ENCODE measurements around the gene LRBA. TPM values are rescaled to one million over a fixed set of nuclear protein-coding genes. Genes with fewer than 3 reads are reported as not detected.
A peak's percentile ranks its signal among the peaks of the same experiment; 100 is the strongest.

The LRBA gene
- polyA plus RNA-seq, 6 donors from 2014 or later: 18.0 to 25.7 (median 19.6) TPM

DNA sequence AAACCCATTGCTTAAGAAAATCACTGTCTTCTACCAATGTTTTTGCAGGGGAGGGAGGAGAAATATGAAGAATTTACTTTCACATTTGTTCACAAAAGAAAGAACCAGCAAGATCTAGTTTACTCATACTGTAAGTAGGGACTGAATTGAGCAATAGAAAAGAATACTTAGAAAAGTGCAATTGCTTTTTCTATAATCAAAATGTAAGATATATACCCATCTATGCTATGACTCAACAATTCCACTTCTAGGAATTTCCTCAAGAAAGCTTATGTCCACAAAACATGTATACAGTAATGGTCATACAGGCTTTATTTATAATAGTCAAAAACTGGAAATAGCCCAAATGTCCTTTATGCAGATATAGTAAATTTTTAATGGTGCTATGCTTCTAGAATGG is 196.4 kb downstream of the LRBA start:
- DNase-seq: no peak
- Mint-ChIP-seq H3K4me3 (no peak overlapping the region), H3K27ac (peak overlapping the region in 1 of 6 donors; percentile 89), H3K27me3 (no peaks in the 10 kb centered on the region), H3K9me3 (peaks cover 0 to 4% (median 0%) of the 10 kb centered on the region in 7 donors), H3K4me1 (peaks cover 0 to 7% (median 6%) of the 10 kb centered on the region in 3 donors), H3K36me3 (peaks cover 8 to 20% of the 10 kb centered on the region in 2 donors)
- ATAC-seq (ENCODE audit: low read depth in 2 of 2): no peak

DNA sequence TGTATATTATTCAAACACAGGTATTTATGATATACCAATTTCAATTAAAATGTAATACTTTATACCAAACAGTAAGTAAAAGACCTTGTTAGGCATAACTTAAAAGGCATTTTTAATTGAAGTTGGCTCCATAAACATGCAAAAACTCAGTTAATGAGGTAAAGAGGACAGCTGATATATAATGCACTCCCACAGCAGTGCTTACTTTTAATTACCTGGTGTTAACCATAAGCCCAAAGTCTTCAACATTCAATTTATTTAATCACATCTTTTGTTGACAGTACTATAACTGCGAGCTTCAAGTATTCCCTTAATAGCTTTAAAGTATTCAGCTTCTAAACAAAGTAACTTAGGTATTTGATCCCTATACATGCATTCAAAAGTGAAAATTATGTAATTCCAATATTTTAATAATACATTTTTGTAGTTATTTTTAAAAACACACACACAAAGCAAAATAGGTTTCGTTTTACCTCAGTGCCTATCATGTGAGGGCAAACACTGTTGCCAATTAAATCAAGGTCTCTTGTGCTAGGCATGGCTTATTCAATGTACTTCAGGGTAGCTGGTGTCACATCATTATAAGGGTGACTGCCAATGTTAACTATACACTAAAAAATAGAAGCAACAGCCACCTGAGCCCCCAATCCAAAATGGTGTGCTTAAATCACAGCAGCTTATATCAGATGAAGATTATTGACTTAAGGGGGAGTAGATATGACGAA is 197.1 kb downstream of the LRBA start:
- H3K4me1 Mint-ChIP-seq: peaks cover 0 to 3% (median 0%) of the 10 kb centered on the region in 3 donors
- H3K9me3 Mint-ChIP-seq: peaks cover 0 to 4% (median 0%) of the 10 kb centered on the region in 7 donors
- H3K36me3 Mint-ChIP-seq: peaks cover 8 to 20% of the 10 kb centered on the region in 2 donors
- DNase-seq: no peak
- ATAC-seq (ENCODE audit: low read depth in 2 of 2): no peak
- peak overlapping the region in 1 of 6 donors; percentile 89 for H3K27ac Mint-ChIP-seq
- H3K27me3 Mint-ChIP-seq: no peaks in the 10 kb centered on the region
- no peak overlapping the region for H3K4me3 Mint-ChIP-seq

DNA sequence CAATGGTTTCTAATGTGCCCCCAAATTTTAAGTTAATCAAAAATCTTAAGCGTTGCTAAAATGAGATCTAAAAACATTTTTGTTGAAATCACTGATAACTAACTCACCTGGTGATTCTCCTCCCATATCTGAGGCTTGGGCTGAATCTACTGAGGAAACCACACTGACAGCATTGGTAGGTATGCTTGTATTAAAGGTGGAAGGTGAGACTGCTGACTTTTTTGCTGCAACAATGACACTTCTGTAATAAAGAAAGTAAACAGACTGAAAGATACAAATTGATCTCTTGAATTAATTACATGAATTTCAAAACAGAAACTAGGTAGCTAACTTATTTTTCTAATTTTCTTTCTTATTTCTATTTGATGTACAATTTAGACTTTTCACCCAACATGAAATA is 198.1 kb downstream of the LRBA start:
- no peak overlapping the region for H3K4me3 Mint-ChIP-seq
- DNase-seq (no peak), ATAC-seq (ENCODE audit: low read depth in 2 of 2) (no peak)
- no peaks in the 10 kb centered on the region for H3K27me3 Mint-ChIP-seq
- H3K27ac Mint-ChIP-seq: no peak overlapping the region
- peaks cover 0 to 3% (median 0%) of the 10 kb centered on the region in 3 donors for H3K4me1 Mint-ChIP-seq
- peaks cover 8 to 20% of the 10 kb centered on the region in 2 donors for H3K36me3 Mint-ChIP-seq
- H3K9me3 Mint-ChIP-seq: peaks cover 0 to 4% (median 0%) of the 10 kb centered on the region in 7 donors

DNA sequence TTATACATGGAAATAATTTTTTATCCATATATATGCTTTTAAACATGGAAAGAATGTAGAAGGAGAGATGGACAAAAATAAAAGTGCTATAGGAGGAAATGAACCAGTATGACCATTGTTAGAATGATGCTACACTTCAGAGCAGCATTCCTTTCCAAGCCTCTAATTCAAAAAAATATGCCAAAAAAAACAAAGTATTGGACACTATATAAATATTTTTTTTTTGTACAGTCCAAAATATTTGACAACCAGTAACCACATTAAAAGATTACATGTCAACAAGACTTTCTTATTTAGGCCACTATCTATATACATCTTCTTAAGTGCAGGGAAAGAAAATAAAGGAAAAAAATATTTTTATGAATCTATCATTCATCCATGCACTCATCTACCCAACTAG is 198.6 kb downstream of the LRBA start:
- ATAC-seq (ENCODE audit: low read depth in 2 of 2) (no peak), DNase-seq (no peak)
- no peak overlapping the region for H3K4me3 Mint-ChIP-seq
- peaks cover 8 to 17% of the 10 kb centered on the region in 2 donors for H3K36me3 Mint-ChIP-seq
- H3K9me3 Mint-ChIP-seq: peaks cover 0 to 4% (median 0%) of the 10 kb centered on the region in 7 donors
- H3K4me1 Mint-ChIP-seq: peaks cover 0 to 3% (median 0%) of the 10 kb centered on the region in 3 donors
- H3K27ac Mint-ChIP-seq: no peak overlapping the region
- H3K27me3 Mint-ChIP-seq: no peaks in the 10 kb centered on the region

DNA sequence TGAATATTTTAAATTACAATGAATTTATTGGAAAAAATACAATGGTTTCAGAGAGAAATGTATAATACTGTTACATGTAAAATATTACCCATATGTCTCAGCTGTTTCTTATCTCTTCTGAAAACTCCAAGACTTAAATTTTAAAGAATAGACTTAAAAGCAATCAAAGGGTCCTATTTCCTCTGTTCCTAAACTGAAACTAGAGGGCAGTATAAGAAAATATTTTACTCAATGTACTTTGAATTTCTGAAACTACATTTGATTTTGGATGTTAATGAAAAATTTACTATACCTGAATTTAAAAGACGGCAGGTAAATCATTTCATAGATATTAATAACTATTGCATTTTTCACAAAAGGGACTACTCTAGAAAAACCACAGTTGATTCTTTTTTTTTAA is 200.2 kb downstream of the LRBA start:
- Mint-ChIP-seq H3K4me1 (peaks cover 0 to 6% (median 0%) of the 10 kb centered on the region in 3 donors), H3K27ac (no peak overlapping the region), H3K9me3 (peaks cover 0 to 4% (median 0%) of the 10 kb centered on the region in 7 donors), H3K4me3 (no peak overlapping the region), H3K27me3 (no peaks in the 10 kb centered on the region), H3K36me3 (peaks cover 16 to 20% of the 10 kb centered on the region in 2 donors)
- ATAC-seq (ENCODE audit: low read depth in 2 of 2): no peak
- DNase-seq: no peak

DNA sequence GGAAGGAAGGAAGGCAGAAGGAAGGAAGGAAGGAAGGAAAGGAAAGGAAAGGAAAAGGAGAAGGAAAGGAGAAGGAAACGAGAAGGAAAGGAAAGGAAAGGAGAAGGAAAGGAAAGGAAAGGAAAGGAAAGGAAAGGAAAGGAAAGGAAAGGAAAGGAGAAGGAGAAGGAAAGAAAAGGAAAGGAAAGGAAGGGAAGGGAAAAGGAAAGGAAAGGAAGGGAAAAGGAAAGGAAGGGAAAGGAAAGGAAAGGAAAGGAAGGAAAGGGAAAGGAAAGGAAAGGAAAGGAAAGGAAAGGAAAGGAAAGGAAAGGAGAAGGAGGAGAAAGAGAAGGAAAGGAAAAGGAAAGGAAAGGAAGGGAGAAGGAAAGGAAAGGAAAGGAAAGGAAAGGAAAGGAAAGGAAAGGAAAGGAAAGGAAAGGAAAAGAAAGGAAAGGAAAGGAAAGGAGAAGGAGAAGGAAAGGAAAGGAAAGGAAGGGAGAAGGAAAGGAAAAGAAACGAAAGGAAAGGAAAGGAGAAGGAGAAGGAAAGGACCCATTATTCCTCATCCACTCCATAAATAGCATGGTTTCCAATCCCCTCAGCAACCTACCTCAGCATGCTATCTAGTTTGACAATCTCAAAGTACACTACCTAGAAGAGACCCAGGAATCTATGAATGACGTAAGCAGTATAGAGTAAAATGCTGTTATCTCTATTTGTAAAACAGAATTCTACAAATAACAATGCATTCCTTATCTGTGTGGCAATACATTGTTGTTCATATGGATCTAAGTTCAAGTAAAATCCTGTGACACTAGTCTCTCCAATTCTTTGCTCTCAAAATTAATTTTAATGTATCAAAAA is 209.7 kb downstream of the LRBA start:
- Mint-ChIP-seq H3K36me3 (peaks cover 26 to 28% of the 10 kb centered on the region in 2 donors), H3K27ac (peak overlapping the region in 1 of 6 donors; percentile 74), H3K9me3 (no peaks in the 10 kb centered on the region), H3K4me3 (no peak overlapping the region), H3K4me1 (peaks cover 0 to 8% (median 0%) of the 10 kb centered on the region in 3 donors), H3K27me3 (no peaks in the 10 kb centered on the region)
- DNase-seq (no peak), ATAC-seq (ENCODE audit: low read depth in 2 of 2) (no peak)

DNA sequence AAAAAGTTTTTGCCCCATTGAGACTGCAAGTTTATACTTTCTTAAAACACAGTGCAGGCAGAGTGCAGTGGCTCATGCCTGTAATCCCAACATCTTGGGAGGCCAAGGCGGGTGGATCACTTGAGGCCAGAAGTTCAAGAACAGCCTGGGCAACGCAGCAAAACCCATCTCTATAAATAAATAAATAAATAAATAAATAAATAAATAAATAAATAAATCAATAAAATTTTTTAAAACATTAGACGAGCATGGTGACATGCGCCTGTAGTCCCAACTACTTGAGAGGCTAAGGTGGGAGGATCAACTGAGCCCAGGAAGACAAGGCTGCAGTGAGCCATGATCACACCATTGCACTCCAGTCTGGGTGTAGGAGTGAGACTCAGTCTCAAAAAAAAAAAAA is 213.3 kb downstream of the LRBA start:
- ATAC-seq (ENCODE audit: low read depth in 2 of 2) (no peak), DNase-seq (no peak)
- H3K9me3 Mint-ChIP-seq: no peaks in the 10 kb centered on the region
- H3K36me3 Mint-ChIP-seq: peaks cover 21 to 32% of the 10 kb centered on the region in 2 donors
- H3K4me3 Mint-ChIP-seq: no peak overlapping the region
- H3K4me1 Mint-ChIP-seq: peaks cover 0 to 5% (median 0%) of the 10 kb centered on the region in 3 donors
- no peaks in the 10 kb centered on the region for H3K27me3 Mint-ChIP-seq
- no peak overlapping the region for H3K27ac Mint-ChIP-seq

DNA sequence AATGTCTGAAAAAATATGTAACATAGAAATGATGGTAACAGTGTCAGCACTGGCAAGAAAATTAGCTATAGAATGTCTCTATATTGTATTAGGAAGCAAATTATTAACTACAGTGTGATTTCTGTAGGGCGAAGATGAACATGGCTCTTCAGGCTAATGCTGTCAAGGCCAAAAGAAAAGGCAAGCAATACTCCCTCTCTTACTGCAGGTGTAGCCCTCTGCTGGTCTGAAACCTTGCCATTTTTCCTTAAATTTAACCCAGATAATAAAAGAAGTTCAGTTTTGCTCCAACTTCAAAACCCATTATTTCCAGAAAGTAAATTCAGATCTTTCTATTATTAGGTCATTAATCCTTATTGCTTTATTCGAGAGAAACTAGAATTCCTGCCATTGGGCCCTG is 215.9 kb downstream of the LRBA start:
- no peaks in the 10 kb centered on the region for H3K9me3 Mint-ChIP-seq
- ATAC-seq (ENCODE audit: low read depth in 2 of 2): no peak
- no peak overlapping the region for H3K4me3 Mint-ChIP-seq
- H3K36me3 Mint-ChIP-seq: peaks cover 0 to 14% of the 10 kb centered on the region in 2 donors
- H3K27ac Mint-ChIP-seq: peak overlapping the region in 1 of 6 donors; percentile 37
- H3K27me3 Mint-ChIP-seq: no peaks in the 10 kb centered on the region
- H3K4me1 Mint-ChIP-seq: no peaks in the 10 kb centered on the region
- DNase-seq: no peak

DNA sequence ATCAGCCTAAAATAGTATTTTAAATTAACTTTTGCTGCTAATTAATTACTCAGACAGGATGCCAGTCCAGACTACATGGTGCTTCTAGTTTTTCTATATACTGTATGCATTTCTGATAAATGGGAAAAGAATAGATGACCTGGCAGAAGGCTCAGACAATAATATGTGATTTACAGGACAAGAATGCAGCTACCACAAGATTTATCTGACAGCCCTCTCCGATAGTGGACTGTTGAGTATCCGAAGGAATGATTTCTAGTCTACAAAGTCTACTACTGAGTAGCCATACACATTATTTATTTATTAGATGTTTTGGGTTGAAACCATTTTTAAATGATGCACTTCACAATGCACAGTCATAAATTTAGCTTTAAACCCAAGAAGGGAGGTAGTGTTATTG is 220.4 kb downstream of the LRBA start:
- Mint-ChIP-seq H3K4me1 (peaks cover 0 to 2% (median 0%) of the 10 kb centered on the region in 3 donors), H3K27ac (no peak overlapping the region), H3K27me3 (no peaks in the 10 kb centered on the region), H3K9me3 (no peaks in the 10 kb centered on the region), H3K36me3 (peaks cover 11 to 12% of the 10 kb centered on the region in 2 donors), H3K4me3 (no peak overlapping the region)
- ATAC-seq (ENCODE audit: low read depth in 2 of 2) (no peak), DNase-seq (no peak)

DNA sequence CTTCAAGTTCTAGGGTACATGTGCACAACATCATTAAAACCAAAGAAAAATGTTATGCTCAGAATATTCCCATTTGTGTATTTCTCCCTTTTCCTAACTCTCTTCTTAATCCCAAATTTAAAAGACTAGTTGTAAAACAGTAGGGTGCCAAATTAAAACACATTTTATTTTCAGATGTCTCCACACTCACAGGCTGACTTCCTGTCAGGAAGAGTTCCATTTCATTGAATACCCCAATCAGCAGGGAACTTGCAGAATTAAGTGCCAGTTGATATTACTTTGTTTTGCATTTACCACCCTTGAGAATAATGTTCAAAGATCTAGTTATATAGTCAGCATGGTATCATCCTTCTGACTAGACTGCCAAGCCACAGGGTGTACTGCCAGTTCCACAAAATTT is 225.2 kb downstream of the LRBA start:
- Mint-ChIP-seq H3K36me3 (peaks cover 0 to 18% of the 10 kb centered on the region in 2 donors), H3K4me1 (peaks cover 0 to 2% (median 0%) of the 10 kb centered on the region in 3 donors), H3K9me3 (no peaks in the 10 kb centered on the region), H3K4me3 (no peak overlapping the region), H3K27ac (no peak overlapping the region), H3K27me3 (no peaks in the 10 kb centered on the region)
- DNase-seq (no peak), ATAC-seq (ENCODE audit: low read depth in 2 of 2) (no peak)

DNA sequence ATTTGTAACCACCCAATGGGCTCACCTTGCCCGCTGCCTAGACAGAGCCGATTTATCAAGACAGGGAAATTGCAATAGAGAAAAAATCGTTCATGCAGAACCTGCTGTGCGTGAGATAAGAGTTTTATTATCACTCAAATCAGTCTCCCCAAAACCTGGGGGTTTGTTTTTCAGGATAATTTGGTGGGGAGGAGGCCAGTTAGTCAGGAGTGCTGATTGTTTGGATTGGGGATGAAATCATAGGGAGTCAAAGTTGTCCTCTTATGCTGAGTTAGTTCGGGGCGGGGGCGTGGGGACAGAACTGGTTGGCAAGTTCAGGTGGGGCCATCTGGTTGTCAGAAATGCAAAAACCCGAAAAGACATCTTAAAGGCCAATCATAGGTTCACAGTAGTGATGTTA is 230.1 kb downstream of the LRBA start:
- Mint-ChIP-seq H3K27me3 (no peaks in the 10 kb centered on the region), H3K4me1 (peaks cover 0 to 6% (median 0%) of the 10 kb centered on the region in 3 donors), H3K9me3 (no peaks in the 10 kb centered on the region), H3K36me3 (peaks cover 0 to 7% of the 10 kb centered on the region in 2 donors), H3K4me3 (no peak overlapping the region), H3K27ac (no peak overlapping the region)
- ATAC-seq (ENCODE audit: low read depth in 2 of 2) (no peak), DNase-seq (no peak)

DNA sequence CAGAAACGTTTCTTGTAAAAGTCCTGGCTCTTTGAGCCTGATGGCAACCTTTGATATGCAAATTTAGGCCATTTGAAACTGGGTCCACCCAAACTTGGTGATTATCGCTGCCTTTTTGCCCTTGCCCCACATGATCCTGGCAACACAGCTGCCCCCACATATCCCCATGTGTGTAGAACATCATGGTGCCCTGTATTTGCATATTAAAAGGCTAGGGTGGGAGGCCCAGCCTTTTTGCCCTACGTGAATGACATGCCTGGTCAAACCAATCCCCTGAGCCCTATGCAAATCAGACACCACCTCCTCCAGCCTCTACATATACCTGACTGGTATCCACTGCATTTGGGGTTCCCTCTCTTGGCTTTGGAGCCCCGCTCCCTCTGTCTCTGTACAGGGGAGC is 230.8 kb downstream of the LRBA start:
- Mint-ChIP-seq H3K9me3 (no peaks in the 10 kb centered on the region), H3K4me3 (no peak overlapping the region), H3K27ac (no peak overlapping the region), H3K4me1 (peaks cover 0 to 6% (median 0%) of the 10 kb centered on the region in 3 donors), H3K36me3 (peaks cover 0 to 7% of the 10 kb centered on the region in 2 donors), H3K27me3 (no peaks in the 10 kb centered on the region)
- DNase-seq (no peak), ATAC-seq (ENCODE audit: low read depth in 2 of 2) (no peak)

DNA sequence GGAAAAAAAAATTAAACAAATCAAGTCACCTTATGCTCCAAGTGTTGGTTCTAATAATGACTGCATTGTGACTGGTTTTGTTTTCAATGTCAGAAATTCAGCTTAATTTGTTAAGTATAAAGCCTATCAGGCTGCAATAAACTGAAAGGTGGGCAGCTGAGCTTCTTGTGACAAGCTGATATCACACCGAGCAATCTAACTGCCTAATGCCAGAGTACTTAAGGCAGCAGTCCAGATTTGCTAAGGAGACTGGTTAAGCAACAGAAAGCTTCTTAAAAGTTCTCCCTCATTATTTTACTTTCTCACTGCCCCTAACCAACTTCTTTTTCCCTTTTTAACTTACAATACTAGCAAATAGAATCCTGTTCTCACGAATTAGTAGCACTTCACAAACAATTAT is 232.2 kb downstream of the LRBA start:
- no peak for ATAC-seq (ENCODE audit: low read depth in 2 of 2)
- Mint-ChIP-seq H3K27me3 (no peaks in the 10 kb centered on the region), H3K9me3 (no peaks in the 10 kb centered on the region), H3K4me3 (no peak overlapping the region), H3K4me1 (peaks cover 0 to 6% (median 0%) of the 10 kb centered on the region in 3 donors), H3K27ac (no peak overlapping the region), H3K36me3 (peaks cover 0 to 6% of the 10 kb centered on the region in 2 donors)
- no peak for DNase-seq

DNA sequence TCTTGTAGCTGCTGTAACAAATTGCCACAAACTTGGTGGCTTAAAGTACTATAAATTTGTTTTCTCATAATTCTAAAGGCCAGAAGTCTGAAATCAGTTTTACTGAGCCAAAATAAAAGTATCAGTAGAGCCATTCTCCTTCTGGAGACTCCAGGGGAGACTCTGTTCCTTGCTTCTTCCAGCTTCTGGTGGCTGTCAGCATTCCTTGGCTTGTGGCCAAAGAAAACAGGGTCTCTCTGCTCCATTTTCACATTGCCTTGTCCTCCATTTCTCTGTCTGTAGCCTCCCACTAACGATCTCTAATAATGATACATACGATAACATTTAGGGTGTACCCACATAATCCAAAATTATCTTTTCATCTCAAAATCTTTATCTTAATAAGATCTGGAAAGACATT is 232.8 kb downstream of the LRBA start:
- Mint-ChIP-seq H3K4me1 (peaks cover 0 to 6% (median 0%) of the 10 kb centered on the region in 3 donors), H3K36me3 (no peaks in the 10 kb centered on the region), H3K9me3 (no peaks in the 10 kb centered on the region), H3K27ac (peak overlapping the region in 1 of 6 donors; percentile 19), H3K27me3 (no peaks in the 10 kb centered on the region), H3K4me3 (no peak overlapping the region)
- DNase-seq: no peak
- ATAC-seq (ENCODE audit: low read depth in 2 of 2): no peak

Measured in naive B cell (primary cell).